H1 (cell line): Measurements from ENCODE around the gene CXCR4. TPM values are rescaled to one million over a fixed set of nuclear protein-coding genes. Genes with fewer than 3 reads are reported as not detected.

ENCODE experiments used
- CBX5 ChIP-seq: fragments of 300-800, 300-1000 bp; sonication (generic); IDR thresholded peaks from 2 replicates; pipeline ENCODE4 v1.7.1; 2016; ENCODE audit warnings: antibody characterized with exemption, low read length, low read depth
- CHD7 ChIP-seq: fragments of 300-600 bp; sonication (generic); IDR thresholded peaks from 2 replicates; pipeline ENCODE4 v1.7.1; 2012; ENCODE audit warnings: low read length, moderate library complexity, mild to moderate bottlenecking, inconsistent platforms; ENCODE audit not compliant: insufficient replicate concordance
- TAF1 ChIP-seq: IDR thresholded peaks from 2 replicates; pipeline ENCODE4 v1.6.1; 2011; ENCODE audit warnings: mild to moderate bottlenecking, low read depth, low read length
- polyA plus RNA-seq, 7 experiments: library from polyadenylated mRNA; depleted of rRNA in 3 of 7; stranded (reverse) in 5 of 7; unstranded in 2 of 7; fragments of >200 nt in 5 of 7; fragments of 200-250 nt in 2 of 7; gene quantifications; 1 replicate in 5 of 7; 2 replicates in 1 of 7; 4 replicates in 1 of 7; pipeline versions ENCODE4 v1.2.1 to v1.2.3, GENCODE V29; 2011 to 2013; ENCODE audit warnings: missing spikeins in 2 of 7, mixed read lengths in 2 of 7
- total RNA-seq: library from RNA; stranded (reverse); fragmentation: NEBNext Ultra II Directional; extraction: Animal tissue kit (Norgen Biotek cat#: 25700); gene quantifications from 2 replicates; pipeline ENCODE4 v1.2.1, GENCODE V29; 2021

CXCR4 gene
- total and polyA plus RNA-seq, 2 of the 8 experiments (the other 6 are each of a cell fraction or from before 2014, with no cell fraction given) = 1.8 to 2.8 TPM

- TF ChIP-seq CHD7 = no peak
- TF ChIP-seq CBX5 = no peak
- TF ChIP-seq TAF1 = no peak
- TF ChIP-seq, all 59 proteins: peak for 0
Measured at GRCh38 chr2:136072621-136073020, 45.3 kb downstream of the CXCR4 start (continued).
